Measurements from ENCODE around the gene NAPG.
"Not testable (repeated sequence)": the region's sequence is repeated elsewhere in the genome, so short reads cannot be mapped to it uniquely, and the experiment has no call there.

NAPG gene

GRCh38 chr18:10537765-10538164 lies 11.9 kb downstream of the NAPG start:
- no peak overlapping the region for H3K27ac ChIP-seq

GRCh38 chr18:10539124-10539523 lies 13.3 kb downstream of the NAPG start:
- H3K4me3 ChIP-seq: not testable (repeated sequence)

More at GRCh38 chr18:10537765-10538164, 11.9 kb downstream of the NAPG start:
- no peak overlapping the region for H3K4me3 ChIP-seq

GRCh38 chr18:10543277-10543676 lies 17.4 kb downstream of the NAPG start:
- H3K27ac ChIP-seq: no peak overlapping the region
- H3K4me3 ChIP-seq: no peak overlapping the region

More at GRCh38 chr18:10539124-10539523, 13.3 kb downstream of the NAPG start:
- not testable (repeated sequence) for H3K27ac ChIP-seq

- H3K4me3 ChIP-seq: no peak overlapping the region
- no peak overlapping the region for H3K27ac ChIP-seq
These were observed 18.4 kb downstream of the NAPG start for GRCh38 chr18:10544093-10544748.

GRCh38 chr18:10546557-10547300 lies 20.9 kb downstream of the NAPG start:
- no peak overlapping the region for H3K27ac ChIP-seq

GRCh38 chr18:10552226-10552625 lies 26.4 kb downstream of the NAPG start:
- no peak overlapping the region for H3K27ac ChIP-seq
- H3K4me3 ChIP-seq: no peak overlapping the region

More at GRCh38 chr18:10546557-10547300, 20.9 kb downstream of the NAPG start:
- H3K4me3 ChIP-seq: no peak overlapping the region

GRCh38 chr18:10556251-10556650 lies 30.4 kb downstream of the NAPG start:
- H3K27ac ChIP-seq, H3K4me3 ChIP-seq: not testable (repeated sequence)

GRCh38 chr18:10557085-10557677 lies 31.4 kb downstream of the NAPG start:
- Histone ChIP-seq H3K27ac (no peak overlapping the region), H3K4me3 (no peak overlapping the region)

- Histone ChIP-seq H3K27ac (no peak overlapping the region), H3K4me3 (no peak overlapping the region)
These were observed 32.6 kb downstream of the NAPG start for GRCh38 chr18:10558243-10558966.

GRCh38 chr18:10558967-10559298 lies 33.1 kb downstream of the NAPG start:
- Histone ChIP-seq H3K4me3 (no peak overlapping the region), H3K27ac (no peak overlapping the region)

- H3K4me3 ChIP-seq: peak overlapping the region in 4 of 7 experiments; percentile 2 to 18 (median 9)
- H3K27ac ChIP-seq: peak overlapping the region in 6 of 21 experiments; percentile 10 to 54 (median 34)
These were observed 34.0 kb downstream of the NAPG start for GRCh38 chr18:10559553-10560451.

GRCh38 chr18:10560452-10561045 lies 34.7 kb downstream of the NAPG start:
- H3K4me3 ChIP-seq: peak overlapping the region in 4 of 7 experiments; percentile 2 to 18 (median 9)
- peak overlapping the region in 6 of 21 experiments; percentile 10 to 54 (median 34) for H3K27ac ChIP-seq

- H3K27ac ChIP-seq: peak overlapping the region in 2 of 21 experiments; percentile 30 to 54
- H3K4me3 ChIP-seq: no peak overlapping the region
These were observed 36.9 kb downstream of the NAPG start for GRCh38 chr18:10562773-10563160.

GRCh38 chr18:10563886-10564285 lies 38.1 kb downstream of the NAPG start:
- H3K4me3 ChIP-seq: no peak overlapping the region
- no peak overlapping the region for H3K27ac ChIP-seq

- Histone ChIP-seq H3K4me3 (no peak overlapping the region), H3K27ac (peak overlapping the region in 1 of 21 experiments; percentile 56)
These were observed 39.3 kb downstream of the NAPG start for GRCh38 chr18:10564975-10565773.

- no peak overlapping the region for H3K4me3 ChIP-seq
- peak overlapping the region in 2 of 21 experiments; percentile 5 to 56 for H3K27ac ChIP-seq
These were observed 40.0 kb downstream of the NAPG start for GRCh38 chr18:10565835-10566234.

- Histone ChIP-seq H3K27ac (peak overlapping the region in 1 of 21 experiments; percentile 56), H3K4me3 (no peak overlapping the region)
These were observed 40.6 kb downstream of the NAPG start for GRCh38 chr18:10566390-10566789.

- not testable (repeated sequence) for H3K27ac ChIP-seq, H3K4me3 ChIP-seq
These were observed 44.1 kb downstream of the NAPG start for GRCh38 chr18:10569941-10570340.
